Measurements from ENCODE around the gene TSPEAR.

DNA sequence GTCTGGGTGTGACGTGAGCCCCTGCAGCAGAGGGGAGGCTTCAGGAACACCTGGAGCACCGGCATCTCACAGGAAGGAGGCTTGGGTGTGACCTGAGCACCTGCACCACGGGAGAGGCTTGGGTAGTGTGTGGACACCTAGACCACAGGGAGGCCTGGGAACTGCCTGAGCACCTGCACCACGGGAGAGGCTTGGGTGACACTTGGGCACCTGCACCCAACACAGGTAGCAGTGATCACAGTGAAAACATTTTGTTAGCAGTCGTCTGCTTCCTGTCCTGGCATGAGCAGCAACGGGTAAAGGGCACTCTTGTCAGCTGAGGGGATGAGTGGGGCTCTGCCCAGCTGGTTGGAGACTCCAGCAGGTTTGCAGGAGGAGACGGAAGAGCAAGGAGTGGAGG, 233.7 kb downstream of the TSPEAR start:
- TF ChIP-seq, protein P1, sequence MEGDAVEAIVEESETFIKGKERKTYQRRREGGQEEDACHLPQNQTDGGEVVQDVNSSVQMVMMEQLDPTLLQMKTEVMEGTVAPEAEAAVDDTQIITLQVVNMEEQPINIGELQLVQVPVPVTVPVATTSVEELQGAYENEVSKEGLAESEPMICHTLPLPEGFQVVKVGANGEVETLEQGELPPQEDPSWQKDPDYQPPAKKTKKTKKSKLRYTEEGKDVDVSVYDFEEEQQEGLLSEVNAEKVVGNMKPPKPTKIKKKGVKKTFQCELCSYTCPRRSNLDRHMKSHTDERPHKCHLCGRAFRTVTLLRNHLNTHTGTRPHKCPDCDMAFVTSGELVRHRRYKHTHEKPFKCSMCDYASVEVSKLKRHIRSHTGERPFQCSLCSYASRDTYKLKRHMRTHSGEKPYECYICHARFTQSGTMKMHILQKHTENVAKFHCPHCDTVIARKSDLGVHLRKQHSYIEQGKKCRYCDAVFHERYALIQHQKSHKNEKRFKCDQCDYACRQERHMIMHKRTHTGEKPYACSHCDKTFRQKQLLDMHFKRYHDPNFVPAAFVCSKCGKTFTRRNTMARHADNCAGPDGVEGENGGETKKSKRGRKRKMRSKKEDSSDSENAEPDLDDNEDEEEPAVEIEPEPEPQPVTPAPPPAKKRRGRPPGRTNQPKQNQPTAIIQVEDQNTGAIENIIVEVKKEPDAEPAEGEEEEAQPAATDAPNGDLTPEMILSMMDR (IDR thresholded peaks at IDR 0.05), result no peak
- TF ChIP-seq ZFX (IDR thresholded peaks at IDR 0.05; ENCODE audit: borderline replicate concordance), result no peak

Measured in 22Rv1 (cell line).